Activated CD4-positive, alpha-beta T cell treated with anti-CD3 and anti-CD28 coated beads, Interleukin-2, amount 50 U/mL, for 48 hours (primary cell): ENCODE data around the gene LEKR1.

Source experiments
- DNase-seq, 2 experiments: peaks; one replicate each; pipeline ENCODE4 v3.0.0-alpha.2; 2020

The LEKR1 gene

GRCh38 chr3:157063926-157064325, 237.8 kb downstream of the LEKR1 start:
- no peak for DNase-seq

- DNase-seq, result no peak
Measured at GRCh38 chr3:157064402-157064801, 238.2 kb downstream of the LEKR1 start.

- DNase-seq, result no peak
Measured at GRCh38 chr3:157065201-157065600, 239.0 kb downstream of the LEKR1 start.

- DNase-seq, result no peak
Measured at GRCh38 chr3:157066335-157067098, 240.4 kb downstream of the LEKR1 start.

GRCh38 chr3:157067114-157067513, 241.0 kb downstream of the LEKR1 start:
- DNase-seq, result no peak

- DNase-seq, result no peak
Measured at GRCh38 chr3:157069406-157069805, 243.3 kb downstream of the LEKR1 start.

GRCh38 chr3:157069846-157070677, 243.9 kb downstream of the LEKR1 start:
- DNase-seq, result no peak

GRCh38 chr3:157070678-157070999, 244.5 kb downstream of the LEKR1 start:
- DNase-seq, result no peak

GRCh38 chr3:157071744-157072525, 245.8 kb downstream of the LEKR1 start:
- DNase-seq, result no peak

- DNase-seq, result no peak
Measured at GRCh38 chr3:157073810-157074209, 247.7 kb downstream of the LEKR1 start.

- DNase-seq, result no peak
Measured at GRCh38 chr3:157074490-157074889, 248.3 kb downstream of the LEKR1 start.

GRCh38 chr3:157074981-157075380, 248.8 kb downstream of the LEKR1 start:
- DNase-seq, result no peak

- DNase-seq, result no peak
Measured at GRCh38 chr3:157075693-157076420, 249.7 kb downstream of the LEKR1 start.

GRCh38 chr3:157077565-157077991, 251.4 kb downstream of the LEKR1 start:
- no peak for DNase-seq

- no peak for DNase-seq
Measured at GRCh38 chr3:157078131-157078810, 252.1 kb downstream of the LEKR1 start.

GRCh38 chr3:157078811-157079185, 252.6 kb downstream of the LEKR1 start:
- DNase-seq, result no peak

- no peak for DNase-seq
Measured at GRCh38 chr3:157079676-157080369, 253.7 kb downstream of the LEKR1 start.

- DNase-seq, result peak; percentile 92 to 94
Measured at GRCh38 chr3:157081626-157082210, 255.6 kb downstream of the LEKR1 start.

GRCh38 chr3:157082305-157082982, 256.3 kb downstream of the LEKR1 start:
- no peak for DNase-seq

GRCh38 chr3:157083824-157084223, 257.7 kb downstream of the LEKR1 start:
- DNase-seq, result no peak
